Measurements from ENCODE around the gene XRCC3.

GRCh38 chr14:103711516-103712431 is 3.5 kb downstream of the XRCC3 start:
- TF ChIP-seq YBX1 (IDR thresholded peaks at IDR 0.05), result no peak
- TF ChIP-seq EGR1 (IDR thresholded peaks at IDR 0.05; ENCODE audit: borderline replicate concordance in 1 of 2, low read depth in 2 of 2, low read length in 2 of 2), result no peak
- TF ChIP-seq, protein P1, sequence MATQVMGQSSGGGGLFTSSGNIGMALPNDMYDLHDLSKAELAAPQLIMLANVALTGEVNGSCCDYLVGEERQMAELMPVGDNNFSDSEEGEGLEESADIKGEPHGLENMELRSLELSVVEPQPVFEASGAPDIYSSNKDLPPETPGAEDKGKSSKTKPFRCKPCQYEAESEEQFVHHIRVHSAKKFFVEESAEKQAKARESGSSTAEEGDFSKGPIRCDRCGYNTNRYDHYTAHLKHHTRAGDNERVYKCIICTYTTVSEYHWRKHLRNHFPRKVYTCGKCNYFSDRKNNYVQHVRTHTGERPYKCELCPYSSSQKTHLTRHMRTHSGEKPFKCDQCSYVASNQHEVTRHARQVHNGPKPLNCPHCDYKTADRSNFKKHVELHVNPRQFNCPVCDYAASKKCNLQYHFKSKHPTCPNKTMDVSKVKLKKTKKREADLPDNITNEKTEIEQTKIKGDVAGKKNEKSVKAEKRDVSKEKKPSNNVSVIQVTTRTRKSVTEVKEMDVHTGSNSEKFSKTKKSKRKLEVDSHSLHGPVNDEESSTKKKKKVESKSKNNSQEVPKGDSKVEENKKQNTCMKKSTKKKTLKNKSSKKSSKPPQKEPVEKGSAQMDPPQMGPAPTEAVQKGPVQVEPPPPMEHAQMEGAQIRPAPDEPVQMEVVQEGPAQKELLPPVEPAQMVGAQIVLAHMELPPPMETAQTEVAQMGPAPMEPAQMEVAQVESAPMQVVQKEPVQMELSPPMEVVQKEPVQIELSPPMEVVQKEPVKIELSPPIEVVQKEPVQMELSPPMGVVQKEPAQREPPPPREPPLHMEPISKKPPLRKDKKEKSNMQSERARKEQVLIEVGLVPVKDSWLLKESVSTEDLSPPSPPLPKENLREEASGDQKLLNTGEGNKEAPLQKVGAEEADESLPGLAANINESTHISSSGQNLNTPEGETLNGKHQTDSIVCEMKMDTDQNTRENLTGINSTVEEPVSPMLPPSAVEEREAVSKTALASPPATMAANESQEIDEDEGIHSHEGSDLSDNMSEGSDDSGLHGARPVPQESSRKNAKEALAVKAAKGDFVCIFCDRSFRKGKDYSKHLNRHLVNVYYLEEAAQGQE (IDR thresholded peaks at IDR 0.05; ENCODE audit: low read depth, low read length), result no peak
- TF ChIP-seq CREB1 (IDR thresholded peaks at IDR 0.05; ENCODE audit: low read depth), result no peak
- no peak for TF ChIP-seq CTCF (IDR thresholded peaks at IDR 0.05 in 2 of 3, conservative IDR thresholded peaks at IDR 0.05 in 1 of 3; ENCODE audit: control insufficient read depth in 2 of 3, extremely low read depth in 1 of 3, insufficient read depth in 1 of 3, low read depth in 3 of 3, low read length in 3 of 3)
